ENCODE measurements around the gene TIAM2.

The TIAM2 gene

DNA sequence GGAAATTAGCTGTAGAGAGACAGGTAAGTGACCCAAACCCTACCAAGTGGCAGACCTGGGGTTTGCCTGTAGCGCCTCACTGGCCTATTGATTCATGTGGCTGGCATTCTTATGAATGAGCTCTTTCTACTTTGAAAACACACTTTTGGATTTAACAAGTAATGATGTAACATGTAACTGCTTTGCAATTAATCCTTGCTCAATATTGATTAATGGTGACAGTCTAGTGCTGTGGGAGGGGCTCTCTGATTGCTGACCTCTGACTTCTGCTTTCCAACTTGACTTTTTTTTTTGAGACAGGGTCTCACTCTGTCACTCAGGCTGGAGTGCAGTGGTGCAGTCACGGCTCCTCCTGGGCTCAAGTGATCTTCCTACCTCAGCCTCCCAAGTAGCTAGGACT is 82.7 kb downstream of the TIAM2 start:
- Histone ChIP-seq H3K36me3 (peaks cover 7% of the 10 kb centered on the region), H3K4me3 (ENCODE audit: low read depth, low read length) (no peak overlapping the region), H3K27ac (peak overlapping the region; percentile 60), H3K9me3 (ENCODE audit: severe bottlenecking) (no peaks in the 10 kb centered on the region), H3K27me3 (ENCODE audit: insufficient read depth, low read depth, severe bottlenecking) (no peaks in the 10 kb centered on the region)
- no peak for DNase-seq
- TF ChIP-seq, protein P1, sequence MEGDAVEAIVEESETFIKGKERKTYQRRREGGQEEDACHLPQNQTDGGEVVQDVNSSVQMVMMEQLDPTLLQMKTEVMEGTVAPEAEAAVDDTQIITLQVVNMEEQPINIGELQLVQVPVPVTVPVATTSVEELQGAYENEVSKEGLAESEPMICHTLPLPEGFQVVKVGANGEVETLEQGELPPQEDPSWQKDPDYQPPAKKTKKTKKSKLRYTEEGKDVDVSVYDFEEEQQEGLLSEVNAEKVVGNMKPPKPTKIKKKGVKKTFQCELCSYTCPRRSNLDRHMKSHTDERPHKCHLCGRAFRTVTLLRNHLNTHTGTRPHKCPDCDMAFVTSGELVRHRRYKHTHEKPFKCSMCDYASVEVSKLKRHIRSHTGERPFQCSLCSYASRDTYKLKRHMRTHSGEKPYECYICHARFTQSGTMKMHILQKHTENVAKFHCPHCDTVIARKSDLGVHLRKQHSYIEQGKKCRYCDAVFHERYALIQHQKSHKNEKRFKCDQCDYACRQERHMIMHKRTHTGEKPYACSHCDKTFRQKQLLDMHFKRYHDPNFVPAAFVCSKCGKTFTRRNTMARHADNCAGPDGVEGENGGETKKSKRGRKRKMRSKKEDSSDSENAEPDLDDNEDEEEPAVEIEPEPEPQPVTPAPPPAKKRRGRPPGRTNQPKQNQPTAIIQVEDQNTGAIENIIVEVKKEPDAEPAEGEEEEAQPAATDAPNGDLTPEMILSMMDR (IDR thresholded peaks at IDR 0.05; ENCODE audit: low read depth, low read length): no peak

DNA sequence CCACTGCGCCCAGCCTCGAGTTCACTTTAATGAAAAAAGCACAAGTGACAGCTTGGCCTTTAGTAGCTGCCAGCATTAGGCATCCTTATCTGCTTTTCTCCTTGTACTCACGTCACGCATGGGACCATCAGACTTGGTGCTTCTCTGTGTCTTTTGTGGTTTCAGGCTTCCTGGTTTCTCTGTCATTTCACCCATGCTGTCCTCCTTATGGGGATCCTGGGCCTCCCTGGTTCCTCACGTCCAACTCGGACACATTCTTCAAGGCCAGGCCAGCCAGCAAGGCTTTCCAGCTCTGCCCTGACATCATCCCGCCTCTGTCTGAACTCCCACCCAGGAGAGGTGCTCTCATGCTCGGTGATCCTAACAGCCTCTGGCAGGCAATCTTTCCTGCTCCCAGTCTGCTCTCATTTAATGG is 83.2 kb downstream of the TIAM2 start:
- Histone ChIP-seq H3K27ac (peak overlapping the region; percentile 60), H3K36me3 (peaks cover 7% of the 10 kb centered on the region), H3K4me3 (ENCODE audit: low read depth, low read length) (no peak overlapping the region), H3K27me3 (ENCODE audit: insufficient read depth, low read depth, severe bottlenecking) (no peaks in the 10 kb centered on the region), H3K9me3 (ENCODE audit: severe bottlenecking) (no peaks in the 10 kb centered on the region)
- DNase-seq: peak; percentile 63
- TF ChIP-seq, protein P1 (IDR thresholded peaks at IDR 0.05; ENCODE audit: low read depth, low read length): no peak

DNA sequence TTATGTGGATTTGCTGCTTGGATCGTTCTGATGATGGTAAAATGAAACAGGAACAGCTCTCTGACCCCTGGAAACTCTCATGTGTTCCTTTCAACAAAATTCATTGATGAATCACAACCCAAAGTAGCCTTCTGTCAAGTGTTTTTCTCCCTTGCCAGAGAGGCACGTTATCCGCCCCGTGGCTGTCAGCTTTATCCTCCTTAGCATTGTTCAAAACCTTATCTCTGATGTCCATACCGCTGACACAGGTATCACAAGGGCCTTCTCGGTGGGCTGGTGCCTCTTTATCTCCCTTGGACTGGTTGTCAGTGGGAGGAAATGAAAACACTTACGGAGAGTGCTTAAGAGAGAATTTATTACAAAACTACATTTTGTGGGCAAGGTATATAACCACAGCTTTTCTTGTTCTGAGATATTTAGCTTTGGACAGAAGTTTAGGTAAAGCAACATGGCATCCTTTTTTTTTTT is 84.9 kb downstream of the TIAM2 start:
- TF ChIP-seq, protein P1 (IDR thresholded peaks at IDR 0.05; ENCODE audit: low read depth, low read length): no peak
- Histone ChIP-seq H3K9me3 (ENCODE audit: severe bottlenecking) (no peaks in the 10 kb centered on the region), H3K4me3 (ENCODE audit: low read depth, low read length) (no peak overlapping the region), H3K27me3 (ENCODE audit: insufficient read depth, low read depth, severe bottlenecking) (no peaks in the 10 kb centered on the region), H3K27ac (peak overlapping the region; percentile 60), H3K36me3 (no peaks in the 10 kb centered on the region; the same call in 1 of the 2 replicates)
- DNase-seq: no peak

DNA sequence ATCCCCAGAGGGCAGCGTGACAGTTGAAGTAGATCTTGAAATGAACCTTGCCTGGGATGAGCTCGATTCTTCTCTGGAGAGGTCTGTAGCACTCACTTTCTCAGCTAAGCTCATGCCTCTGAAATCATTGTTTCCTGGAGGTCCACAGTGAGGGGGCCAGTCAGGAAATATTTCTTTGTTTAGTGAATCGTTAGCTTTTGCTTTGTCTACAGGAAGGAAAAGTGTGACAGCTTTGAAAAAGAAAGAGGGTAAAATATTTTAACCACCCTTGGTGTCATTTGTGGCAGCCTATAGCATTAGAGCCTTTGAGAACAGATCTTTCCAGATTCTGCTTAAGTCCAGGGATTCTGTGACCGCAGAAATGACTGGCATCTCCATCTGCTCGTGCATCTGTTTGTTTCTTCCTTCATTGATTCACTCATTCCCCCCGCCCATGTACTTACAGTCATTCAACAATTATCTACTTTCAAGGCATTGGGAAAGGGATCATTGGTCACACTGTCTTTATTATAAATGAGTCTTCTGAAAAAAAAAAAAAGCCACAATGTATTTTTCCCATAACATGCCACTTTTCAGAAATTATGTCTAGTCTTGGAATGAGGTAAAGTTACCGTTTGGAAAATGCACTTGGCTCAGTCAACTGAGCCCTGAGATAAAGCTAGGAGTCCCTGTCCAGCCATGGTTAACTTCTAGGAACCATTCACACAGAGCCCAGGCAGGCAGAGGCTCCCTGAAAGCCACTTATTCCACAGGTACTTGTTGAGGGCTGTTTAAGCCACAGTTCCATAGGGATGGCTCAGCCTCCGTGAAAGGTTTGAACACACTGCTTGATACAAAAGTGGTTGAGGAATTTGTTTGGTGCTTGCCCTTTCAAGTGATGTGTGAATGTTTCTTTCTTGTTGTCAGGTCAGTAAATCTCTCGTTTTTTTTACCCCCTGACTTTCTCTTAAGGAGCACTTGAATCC is 86.0 kb downstream of the TIAM2 start:
- no peak overlapping the region for H3K4me3 ChIP-seq (ENCODE audit: low read depth, low read length)
- DNase-seq: peak; percentile 37
- peak overlapping the region; percentile 60 for H3K27ac ChIP-seq
- TF ChIP-seq, protein P1 (IDR thresholded peaks at IDR 0.05; ENCODE audit: low read depth, low read length): no peak
- H3K27me3 ChIP-seq (ENCODE audit: insufficient read depth, low read depth, severe bottlenecking): no peaks in the 10 kb centered on the region
- H3K36me3 ChIP-seq: no peaks in the 10 kb centered on the region; the same call in 1 of the 2 replicates
- H3K9me3 ChIP-seq (ENCODE audit: severe bottlenecking): no peaks in the 10 kb centered on the region

DNA sequence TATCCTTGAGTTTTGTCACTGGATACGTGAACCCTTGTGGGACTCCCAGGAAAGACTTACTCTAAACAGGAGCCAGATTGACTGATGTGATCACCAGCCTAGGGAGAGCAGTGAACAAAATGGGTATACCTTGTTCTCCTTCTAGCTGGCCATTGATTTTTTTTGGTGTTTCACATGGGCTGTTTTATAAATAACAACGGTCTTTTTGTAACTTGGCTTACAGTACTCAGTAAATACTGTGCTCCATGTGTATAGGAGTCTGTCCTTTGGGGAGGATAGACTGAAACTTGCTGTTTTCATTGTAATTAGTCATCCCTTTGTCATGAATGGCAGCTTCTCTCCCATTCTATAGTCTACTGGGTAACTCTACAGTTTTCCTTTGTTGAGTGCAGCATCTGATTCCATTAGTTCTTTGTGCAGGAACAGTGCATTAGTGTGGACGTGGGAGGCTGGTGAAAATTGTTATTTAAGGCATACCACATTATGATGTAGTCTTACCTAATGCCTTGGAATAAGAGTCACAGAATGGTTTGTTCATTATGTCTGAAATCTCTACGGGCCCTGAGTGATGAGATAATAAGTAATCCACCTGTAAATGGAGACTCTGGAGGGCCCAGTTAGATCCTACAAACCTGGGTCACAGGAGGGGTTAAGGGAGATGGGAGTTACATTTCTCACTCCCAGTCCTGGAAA is 89.5 kb downstream of the TIAM2 start:
- no peak for DNase-seq
- Histone ChIP-seq H3K27me3 (ENCODE audit: insufficient read depth, low read depth, severe bottlenecking) (no peaks in the 10 kb centered on the region), H3K36me3 (no peaks in the 10 kb centered on the region), H3K27ac (no peak overlapping the region), H3K4me3 (ENCODE audit: low read depth, low read length) (no peak overlapping the region), H3K9me3 (ENCODE audit: severe bottlenecking) (no peaks in the 10 kb centered on the region)
- TF ChIP-seq, protein P1 (IDR thresholded peaks at IDR 0.05; ENCODE audit: low read depth, low read length): no peak

Measured in WERI-Rb-1 (cell line).